H1 (cell line): ENCODE results near the gene IL17REL. TPM values are rescaled to one million over a fixed set of nuclear protein-coding genes. Genes with fewer than 3 reads are reported as not detected.

Experiments
- ATF3 ChIP-seq: IDR thresholded peaks from 2 replicates; pipeline ENCODE4 v1.6.1; 2011; ENCODE audit warnings: low read depth, mild to moderate bottlenecking, low read length; ENCODE audit not compliant: insufficient read depth
- CHD7 ChIP-seq: fragments of 300-600 bp; sonication (generic); IDR thresholded peaks from 2 replicates; pipeline ENCODE4 v1.7.1; 2012; ENCODE audit warnings: low read length, moderate library complexity, mild to moderate bottlenecking, inconsistent platforms; ENCODE audit not compliant: insufficient replicate concordance
- KDM5A ChIP-seq: fragments of 200-600 bp; IDR thresholded peaks from 2 replicates; pipeline ENCODE4 v1.7.1; 2012; ENCODE audit warnings: mild to moderate bottlenecking, low read length, inconsistent platforms, mixed read lengths
- NANOG ChIP-seq: IDR thresholded peaks from 2 replicates; pipeline ENCODE4 v1.6.1; 2011; ENCODE audit warnings: low read length, low read depth, mild to moderate bottlenecking, inconsistent platforms; ENCODE audit not compliant: insufficient read depth, poor library complexity, severe bottlenecking
- polyA plus RNA-seq, 7 experiments: library from polyadenylated mRNA; depleted of rRNA in 3 of 7; stranded (reverse) in 5 of 7; unstranded in 2 of 7; fragments of >200 nt in 5 of 7; fragments of 200-250 nt in 2 of 7; gene quantifications; 1 replicate in 5 of 7; 2 replicates in 1 of 7; 4 replicates in 1 of 7; pipeline versions ENCODE4 v1.2.1 to v1.2.3, GENCODE V29; 2011 to 2013; ENCODE audit warnings: missing spikeins in 2 of 7, mixed read lengths in 2 of 7
- total RNA-seq: library from RNA; stranded (reverse); fragmentation: NEBNext Ultra II Directional; extraction: Animal tissue kit (Norgen Biotek cat#: 25700); gene quantifications from 2 replicates; pipeline ENCODE4 v1.2.1, GENCODE V29; 2021

Gene IL17REL
- total and polyA plus RNA-seq, 2 of the 8 experiments (the other 6 are each of a cell fraction or from before 2014, with no cell fraction given), result 0.15 to 0.20 TPM

- TF ChIP-seq CHD7, result no peak
- TF ChIP-seq ATF3, result no peak
- TF ChIP-seq KDM5A, result no peak
- TF ChIP-seq NANOG, result no peak
Observed at GRCh38 chr22:50016988-50017700, 4.6 kb upstream of the IL17REL start (continued).
